Loucy (cell line): ENCODE measurements around the gene GLT8D2.

Experiments used
- CTCF ChIP-seq: fragments of 200-600 bp; sonication (generic); conservative IDR thresholded peaks from 2 replicates; pipeline ENCODE4 v1.5.1; 2014; ENCODE audit warnings: mild to moderate bottlenecking, antibody characterized with exemption, low read length
- EZH2phosphoT487 ChIP-seq: fragments of 200-600 bp; IDR thresholded peaks from 2 replicates; pipeline ENCODE4 v1.6.1; 2018; ENCODE audit warnings: antibody characterized with exemption, mild to moderate bottlenecking, moderate library complexity, borderline replicate concordance

- TF ChIP-seq CTCF, result no peak
- no peak for TF ChIP-seq EZH2phosphoT487
Observed at GRCh38 chr12:104006929-104007328, 43.1 kb downstream of the GLT8D2 start.
